ENCODE results near the gene SLC12A6. TPM values are rescaled to one million over a fixed set of nuclear protein-coding genes. Genes with fewer than 3 reads are reported as not detected.

Gene SLC12A6
- polyA plus RNA-seq, 6 donors from 2014 or later, result 2.7 to 21.2 (median 14.1) TPM

- H3K9me3 Mint-ChIP-seq, result no peaks in the 10 kb centered on the region
- H3K27me3 Mint-ChIP-seq, result no peaks in the 10 kb centered on the region
- no peak overlapping the region for H3K4me3 Mint-ChIP-seq
- peaks cover 6 to 15% (median 9%) of the 10 kb centered on the region in 3 donors for H3K4me1 Mint-ChIP-seq
- ATAC-seq (ENCODE audit: low read depth in 2 of 2), result no peak
- peak overlapping the region in 2 of 6 donors; percentile 42 to 55 for H3K27ac Mint-ChIP-seq
- H3K36me3 Mint-ChIP-seq, result peaks cover 11 to 15% of the 10 kb centered on the region in 2 donors
- no peak for DNase-seq
These were observed 75.2 kb downstream of the SLC12A6 start for GRCh38 chr15:34262362-34262761.

- no peak for ATAC-seq (ENCODE audit: low read depth in 2 of 2)
- Mint-ChIP-seq H3K9me3 (no peaks in the 10 kb centered on the region), H3K4me3 (no peak overlapping the region), H3K4me1 (peaks cover 0 to 9% (median 3%) of the 10 kb centered on the region in 3 donors), H3K27me3 (no peaks in the 10 kb centered on the region), H3K36me3 (peaks cover 17 to 32% of the 10 kb centered on the region in 2 donors), H3K27ac (peak overlapping the region in 2 of 6 donors; percentile 53 to 67)
- no peak for DNase-seq
These were observed 78.0 kb downstream of the SLC12A6 start for GRCh38 chr15:34259566-34259965.

- DNase-seq (no peak), ATAC-seq (ENCODE audit: low read depth in 2 of 2) (no peak)
- Mint-ChIP-seq H3K4me3 (no peak overlapping the region), H3K4me1 (peaks cover 0 to 9% (median 3%) of the 10 kb centered on the region in 3 donors), H3K36me3 (peaks cover 17 to 39% of the 10 kb centered on the region in 2 donors), H3K27me3 (no peaks in the 10 kb centered on the region), H3K27ac (peak overlapping the region in 1 of 6 donors; percentile 29), H3K9me3 (no peaks in the 10 kb centered on the region)
These were observed 79.4 kb downstream of the SLC12A6 start for GRCh38 chr15:34258151-34258550.

- no peak overlapping the region for H3K4me3 Mint-ChIP-seq
- ATAC-seq (ENCODE audit: low read depth in 2 of 2) (no peak), DNase-seq (no peak)
- peaks cover 0 to 3% (median 0%) of the 10 kb centered on the region in 3 donors for H3K4me1 Mint-ChIP-seq
- H3K36me3 Mint-ChIP-seq, result peaks cover 34 to 43% of the 10 kb centered on the region in 2 donors
- no peaks in the 10 kb centered on the region for H3K9me3 Mint-ChIP-seq
- H3K27me3 Mint-ChIP-seq, result no peaks in the 10 kb centered on the region
- no peak overlapping the region for H3K27ac Mint-ChIP-seq
These were observed 85.0 kb downstream of the SLC12A6 start for GRCh38 chr15:34252545-34252944.

- Mint-ChIP-seq H3K27me3 (no peaks in the 10 kb centered on the region), H3K4me3 (no peak overlapping the region), H3K9me3 (no peaks in the 10 kb centered on the region), H3K4me1 (peaks cover 0 to 6% (median 0%) of the 10 kb centered on the region in 3 donors), H3K36me3 (peaks cover 34 to 42% of the 10 kb centered on the region in 2 donors), H3K27ac (no peak overlapping the region)
- DNase-seq (no peak), ATAC-seq (ENCODE audit: low read depth in 2 of 2) (no peak)
These were observed 89.4 kb downstream of the SLC12A6 start for GRCh38 chr15:34248190-34248589.

- peaks cover 22 to 32% of the 10 kb centered on the region in 2 donors for H3K36me3 Mint-ChIP-seq
- ATAC-seq (ENCODE audit: low read depth in 2 of 2), result no peak
These were observed 91.2 kb downstream of the SLC12A6 start for GRCh38 chr15:34246276-34246976.

GRCh38 chr15:34243226-34243625, 94.4 kb downstream of the SLC12A6 start:
- no peak for ATAC-seq (ENCODE audit: low read depth in 2 of 2)
- no peaks in the 10 kb centered on the region for H3K9me3 Mint-ChIP-seq
- H3K36me3 Mint-ChIP-seq, result peaks cover 22 to 24% of the 10 kb centered on the region in 2 donors
- H3K4me1 Mint-ChIP-seq, result peaks cover 0 to 6% (median under 1%) of the 10 kb centered on the region in 3 donors
- no peaks in the 10 kb centered on the region for H3K27me3 Mint-ChIP-seq
- peak overlapping the region in 2 of 6 donors; percentile 51 to 78 for H3K27ac Mint-ChIP-seq
- no peak for DNase-seq
- no peak overlapping the region for H3K4me3 Mint-ChIP-seq

More at GRCh38 chr15:34246276-34246976, 91.2 kb downstream of the SLC12A6 start:
- Mint-ChIP-seq H3K4me1 (peaks cover 0 to 6% (median 0%) of the 10 kb centered on the region in 3 donors), H3K9me3 (no peaks in the 10 kb centered on the region), H3K27me3 (no peaks in the 10 kb centered on the region), H3K27ac (peak overlapping the region in 3 of 6 donors; percentile 15 to 65 (median 43)), H3K4me3 (no peak overlapping the region)
- no peak for DNase-seq

- H3K36me3 Mint-ChIP-seq, result peaks cover 16 to 24% of the 10 kb centered on the region in 2 donors
- ATAC-seq (ENCODE audit: low read depth in 2 of 2) (no peak), DNase-seq (no peak)
- H3K9me3 Mint-ChIP-seq, result no peaks in the 10 kb centered on the region
- H3K4me3 Mint-ChIP-seq, result no peak overlapping the region
- no peaks in the 10 kb centered on the region for H3K27me3 Mint-ChIP-seq
- H3K27ac Mint-ChIP-seq, result no peak overlapping the region
- peaks cover 0 to 2% (median under 1%) of the 10 kb centered on the region in 3 donors for H3K4me1 Mint-ChIP-seq
These were observed 95.3 kb downstream of the SLC12A6 start for GRCh38 chr15:34242331-34242710.

GRCh38 chr15:34241376-34242330, 95.9 kb downstream of the SLC12A6 start:
- no peaks in the 10 kb centered on the region for H3K27me3 Mint-ChIP-seq
- DNase-seq (peak; percentile 31), ATAC-seq (ENCODE audit: low read depth in 2 of 2) (peak; percentile 63 to 84)
- peaks cover 0 to 2% (median 0%) of the 10 kb centered on the region in 3 donors for H3K4me1 Mint-ChIP-seq
- no peak overlapping the region for H3K4me3 Mint-ChIP-seq
- no peaks in the 10 kb centered on the region for H3K9me3 Mint-ChIP-seq
- H3K27ac Mint-ChIP-seq, result peak overlapping the region in 1 of 6 donors; percentile 18
- peaks cover 22 to 27% of the 10 kb centered on the region in 2 donors for H3K36me3 Mint-ChIP-seq

- Mint-ChIP-seq H3K36me3 (peaks cover 28 to 31% of the 10 kb centered on the region in 2 donors), H3K4me1 (peaks cover 0 to 2% (median 0%) of the 10 kb centered on the region in 3 donors), H3K27ac (peak overlapping the region in 1 of 6 donors; percentile 42), H3K4me3 (no peak overlapping the region), H3K27me3 (no peaks in the 10 kb centered on the region), H3K9me3 (no peaks in the 10 kb centered on the region)
- DNase-seq (no peak), ATAC-seq (ENCODE audit: low read depth in 2 of 2) (no peak)
These were observed 97.0 kb downstream of the SLC12A6 start for GRCh38 chr15:34240537-34240936.

- no peak for ATAC-seq (ENCODE audit: low read depth in 2 of 2)
These were observed 98.3 kb downstream of the SLC12A6 start for GRCh38 chr15:34239151-34239808.

GRCh38 chr15:34233614-34234013, 104.0 kb downstream of the SLC12A6 start:
- Mint-ChIP-seq H3K36me3 (peaks cover 7 to 28% of the 10 kb centered on the region in 2 donors), H3K27me3 (no peaks in the 10 kb centered on the region), H3K9me3 (no peaks in the 10 kb centered on the region), H3K27ac (peak overlapping the region in 1 of 6 donors; percentile 21), H3K4me3 (no peak overlapping the region), H3K4me1 (peaks cover 0 to 2% (median 0%) of the 10 kb centered on the region in 3 donors)
- ATAC-seq (ENCODE audit: low read depth in 2 of 2), result no peak
- DNase-seq, result no peak

More at GRCh38 chr15:34239151-34239808, 98.3 kb downstream of the SLC12A6 start:
- Mint-ChIP-seq H3K36me3 (peaks cover 23 to 25% of the 10 kb centered on the region in 2 donors), H3K9me3 (no peaks in the 10 kb centered on the region), H3K4me1 (peaks cover 0 to 2% (median 0%) of the 10 kb centered on the region in 3 donors), H3K27ac (no peak overlapping the region), H3K4me3 (no peak overlapping the region), H3K27me3 (no peaks in the 10 kb centered on the region)
- no peak for DNase-seq

All from naive B cell (primary cell).